ENCODE data around the gene AQP3.

DNA sequence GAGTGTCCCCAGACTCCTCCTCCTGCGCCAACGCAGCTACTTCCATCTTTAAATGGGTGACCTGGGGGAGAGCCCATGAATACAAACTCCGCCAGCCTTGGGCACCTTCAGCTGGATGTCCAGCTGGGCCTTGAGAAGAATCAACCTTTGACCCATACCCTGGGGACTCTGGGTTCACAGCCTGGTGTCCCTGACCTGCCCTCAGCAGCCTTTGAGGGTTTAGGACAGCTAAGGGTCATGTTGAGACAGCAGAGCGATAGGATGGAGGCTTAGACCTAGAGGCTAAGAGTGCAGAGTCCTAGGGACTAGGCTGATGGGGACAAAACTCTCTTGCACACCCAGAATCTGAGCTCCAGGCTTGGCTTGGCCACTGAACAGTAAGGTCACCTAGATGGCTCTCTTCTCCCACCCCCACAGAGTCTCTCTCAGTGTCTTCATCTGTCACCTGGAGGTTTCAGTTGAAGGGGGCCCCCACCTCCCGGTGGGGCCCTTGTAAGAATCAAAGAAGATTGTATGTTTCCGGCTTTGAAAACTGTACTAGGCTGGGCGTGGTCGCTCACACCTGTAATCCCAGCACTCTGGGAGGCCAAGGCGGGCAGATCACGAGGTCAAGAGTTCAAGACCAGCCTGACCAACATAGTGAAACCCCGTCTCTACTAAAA is 6.7 kb upstream of the AQP3 start:
- TF ChIP-seq, protein P1, sequence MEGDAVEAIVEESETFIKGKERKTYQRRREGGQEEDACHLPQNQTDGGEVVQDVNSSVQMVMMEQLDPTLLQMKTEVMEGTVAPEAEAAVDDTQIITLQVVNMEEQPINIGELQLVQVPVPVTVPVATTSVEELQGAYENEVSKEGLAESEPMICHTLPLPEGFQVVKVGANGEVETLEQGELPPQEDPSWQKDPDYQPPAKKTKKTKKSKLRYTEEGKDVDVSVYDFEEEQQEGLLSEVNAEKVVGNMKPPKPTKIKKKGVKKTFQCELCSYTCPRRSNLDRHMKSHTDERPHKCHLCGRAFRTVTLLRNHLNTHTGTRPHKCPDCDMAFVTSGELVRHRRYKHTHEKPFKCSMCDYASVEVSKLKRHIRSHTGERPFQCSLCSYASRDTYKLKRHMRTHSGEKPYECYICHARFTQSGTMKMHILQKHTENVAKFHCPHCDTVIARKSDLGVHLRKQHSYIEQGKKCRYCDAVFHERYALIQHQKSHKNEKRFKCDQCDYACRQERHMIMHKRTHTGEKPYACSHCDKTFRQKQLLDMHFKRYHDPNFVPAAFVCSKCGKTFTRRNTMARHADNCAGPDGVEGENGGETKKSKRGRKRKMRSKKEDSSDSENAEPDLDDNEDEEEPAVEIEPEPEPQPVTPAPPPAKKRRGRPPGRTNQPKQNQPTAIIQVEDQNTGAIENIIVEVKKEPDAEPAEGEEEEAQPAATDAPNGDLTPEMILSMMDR (IDR thresholded peaks at IDR 0.05; ENCODE audit: low read depth, low read length) = no peak
- no peak for TF ChIP-seq EZH2phosphoT487 (IDR thresholded peaks at IDR 0.05; ENCODE audit: low read depth)

Data from OCI-LY3 (cell line).